ENCODE results near the gene GSKIP.

GSKIP gene

DNA sequence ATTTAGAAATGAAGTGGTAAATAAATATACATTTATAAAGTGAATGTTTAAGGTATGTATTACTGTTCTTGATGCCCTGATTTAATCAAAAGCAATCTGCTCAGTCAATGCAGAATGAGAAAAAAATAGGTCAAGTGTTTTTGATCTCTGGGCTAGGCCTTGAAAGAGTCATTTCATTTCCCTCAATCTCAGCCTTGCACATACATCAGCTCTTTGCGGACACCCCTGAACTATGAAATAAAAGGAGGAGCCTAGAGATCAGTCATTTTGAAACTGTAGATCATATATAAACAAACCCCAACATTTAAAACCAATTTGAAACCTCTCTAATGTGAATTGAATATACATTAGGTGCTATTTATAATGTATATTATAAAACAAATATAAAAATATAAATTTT lies 42.7 kb upstream of the GSKIP start:
- Histone ChIP-seq H3K27ac (ENCODE audit: extremely low read depth, low read depth, low read length) (no peak overlapping the region), H3K36me3 (ENCODE audit: control insufficient read depth in 2 of 2, insufficient read depth in 1 of 2, low read length in 2 of 2) (peaks cover 33 to 77% of the 10 kb centered on the region in 2 experiments), H3K4me1 (ENCODE audit: control insufficient read depth, insufficient read depth, low read length) (no peaks in the 10 kb centered on the region), H3K4me3 (ENCODE audit: low read depth, low read length) (no peak overlapping the region), H3K9me3 (ENCODE audit: control insufficient read depth, insufficient read depth, low read depth, low read length) (no peaks in the 10 kb centered on the region)
- ChIA-PET POLR2A (no interaction called here), CTCF (no interaction called here)
- no peak for TF ChIP-seq ZNF214 (tag by site-specific recombination; IDR thresholded peaks at IDR 0.05; ENCODE audit: borderline replicate concordance)
- TF ChIP-seq ZNF530 (tag by site-specific recombination; IDR thresholded peaks at IDR 0.05; ENCODE audit: low read depth), result no peak
- no peak for TF ChIP-seq ZBTB1 (tag by site-specific recombination; IDR thresholded peaks at IDR 0.05)
- TF ChIP-seq, protein P1, sequence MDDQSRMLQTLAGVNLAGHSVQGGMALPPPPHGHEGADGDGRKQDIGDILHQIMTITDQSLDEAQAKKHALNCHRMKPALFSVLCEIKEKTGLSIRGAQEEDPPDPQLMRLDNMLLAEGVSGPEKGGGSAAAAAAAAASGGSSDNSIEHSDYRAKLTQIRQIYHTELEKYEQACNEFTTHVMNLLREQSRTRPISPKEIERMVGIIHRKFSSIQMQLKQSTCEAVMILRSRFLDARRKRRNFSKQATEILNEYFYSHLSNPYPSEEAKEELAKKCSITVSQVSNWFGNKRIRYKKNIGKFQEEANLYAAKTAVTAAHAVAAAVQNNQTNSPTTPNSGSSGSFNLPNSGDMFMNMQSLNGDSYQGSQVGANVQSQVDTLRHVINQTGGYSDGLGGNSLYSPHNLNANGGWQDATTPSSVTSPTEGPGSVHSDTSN (CRISPR knock-in tag; IDR thresholded peaks at IDR 0.05), result no peak
- TF ChIP-seq ZNF211 (tag by site-specific recombination; IDR thresholded peaks at IDR 0.05; ENCODE audit: low read depth), result no peak
- no peak for TF ChIP-seq ZNF155 (tag by site-specific recombination; IDR thresholded peaks at IDR 0.05)
- no peak for TF ChIP-seq ZNF324 (tag by site-specific recombination; IDR thresholded peaks at IDR 0.05)

DNA sequence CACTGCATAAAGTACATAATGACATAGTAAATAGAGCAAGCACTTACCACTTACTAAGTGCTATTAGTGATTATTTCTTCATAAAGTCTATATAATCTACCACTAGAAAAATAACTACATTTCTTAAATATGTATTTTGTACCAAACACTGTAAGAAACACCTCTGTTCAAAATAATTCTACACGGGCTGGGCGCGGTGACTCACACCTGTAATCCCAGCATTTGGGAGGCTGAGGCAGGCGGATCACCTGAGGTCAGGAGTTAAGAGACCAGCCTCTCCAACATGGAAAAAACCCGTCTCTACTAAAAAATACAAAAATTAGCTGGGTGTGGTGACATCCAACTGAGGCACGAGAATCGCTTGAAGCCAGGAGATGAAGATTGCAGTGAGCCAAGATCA lies 39.1 kb upstream of the GSKIP start:
- POLR2A ChIA-PET, result no interaction called here
- TF ChIP-seq ZNF302 (tag by site-specific recombination; IDR thresholded peaks at IDR 0.05; ENCODE audit: low read depth) (no peak), ZNF843 (tag by site-specific recombination; IDR thresholded peaks at IDR 0.05) (no peak)
- TF ChIP-seq, protein P2, sequence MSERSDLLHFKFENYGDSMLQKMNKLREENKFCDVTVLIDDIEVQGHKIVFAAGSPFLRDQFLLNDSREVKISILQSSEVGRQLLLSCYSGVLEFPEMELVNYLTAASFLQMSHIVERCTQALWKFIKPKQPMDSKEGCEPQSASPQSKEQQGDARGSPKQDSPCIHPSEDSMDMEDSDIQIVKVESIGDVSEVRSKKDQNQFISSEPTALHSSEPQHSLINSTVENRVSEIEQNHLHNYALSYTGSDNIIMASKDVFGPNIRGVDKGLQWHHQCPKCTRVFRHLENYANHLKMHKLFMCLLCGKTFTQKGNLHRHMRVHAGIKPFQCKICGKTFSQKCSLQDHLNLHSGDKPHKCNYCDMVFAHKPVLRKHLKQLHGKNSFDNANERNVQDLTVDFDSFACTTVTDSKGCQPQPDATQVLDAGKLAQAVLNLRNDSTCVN (tag by site-specific recombination; optimal IDR thresholded peaks at IDR 0.05), result no peak
- TF ChIP-seq, protein P3, sequence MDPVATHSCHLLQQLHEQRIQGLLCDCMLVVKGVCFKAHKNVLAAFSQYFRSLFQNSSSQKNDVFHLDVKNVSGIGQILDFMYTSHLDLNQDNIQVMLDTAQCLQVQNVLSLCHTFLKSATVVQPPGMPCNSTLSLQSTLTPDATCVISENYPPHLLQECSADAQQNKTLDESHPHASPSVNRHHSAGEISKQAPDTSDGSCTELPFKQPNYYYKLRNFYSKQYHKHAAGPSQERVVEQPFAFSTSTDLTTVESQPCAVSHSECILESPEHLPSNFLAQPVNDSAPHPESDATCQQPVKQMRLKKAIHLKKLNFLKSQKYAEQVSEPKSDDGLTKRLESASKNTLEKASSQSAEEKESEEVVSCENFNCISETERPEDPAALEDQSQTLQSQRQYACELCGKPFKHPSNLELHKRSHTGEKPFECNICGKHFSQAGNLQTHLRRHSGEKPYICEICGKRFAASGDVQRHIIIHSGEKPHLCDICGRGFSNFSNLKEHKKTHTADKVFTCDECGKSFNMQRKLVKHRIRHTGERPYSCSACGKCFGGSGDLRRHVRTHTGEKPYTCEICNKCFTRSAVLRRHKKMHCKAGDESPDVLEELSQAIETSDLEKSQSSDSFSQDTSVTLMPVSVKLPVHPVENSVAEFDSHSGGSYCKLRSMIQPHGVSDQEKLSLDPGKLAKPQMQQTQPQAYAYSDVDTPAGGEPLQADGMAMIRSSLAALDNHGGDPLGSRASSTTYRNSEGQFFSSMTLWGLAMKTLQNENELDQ (tag by site-specific recombination; IDR thresholded peaks at IDR 0.05; ENCODE audit: low read depth), result no peak
- Histone ChIP-seq H3K36me3 (ENCODE audit: control insufficient read depth in 2 of 2, insufficient read depth in 1 of 2, low read length in 2 of 2) (peaks cover 34 to 52% of the 10 kb centered on the region in 2 experiments), H3K27ac (ENCODE audit: extremely low read depth, low read depth, low read length) (no peak overlapping the region), H3K4me3 (ENCODE audit: low read depth, low read length) (no peak overlapping the region), H3K9me3 (ENCODE audit: control insufficient read depth, insufficient read depth, low read depth, low read length) (no peaks in the 10 kb centered on the region), H3K4me1 (ENCODE audit: control insufficient read depth, insufficient read depth, low read length) (no peaks in the 10 kb centered on the region)
- CTCF ChIA-PET, result no interaction called here

DNA sequence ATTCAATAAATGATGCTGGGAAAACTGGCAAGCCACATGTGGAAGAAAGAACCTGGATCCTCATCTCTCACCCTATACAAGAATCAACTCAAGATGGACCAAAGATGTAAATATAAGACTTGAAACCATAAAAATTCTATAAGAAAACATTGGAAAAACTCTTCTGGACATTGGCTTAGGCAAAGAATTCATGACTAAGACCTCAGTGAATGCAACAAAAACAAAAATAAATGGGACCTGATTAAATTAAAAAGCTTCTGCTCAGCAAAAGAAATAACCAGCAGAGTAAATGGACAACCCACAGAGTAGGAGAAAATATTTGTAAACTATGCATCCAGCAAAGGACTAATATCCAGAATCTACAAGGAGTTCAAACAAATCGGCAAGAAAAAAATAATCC lies 24.8 kb upstream of the GSKIP start:
- H3K4me3 ChIP-seq (ENCODE audit: low read depth, low read length), result no peak overlapping the region
- POLR2A ChIA-PET, result no interaction called here
- H3K4me1 ChIP-seq (ENCODE audit: control insufficient read depth, insufficient read depth, low read length), result no peaks in the 10 kb centered on the region
- TF ChIP-seq ZNF292 (tag by site-specific recombination; IDR thresholded peaks at IDR 0.05; ENCODE audit: borderline replicate concordance, low read depth) (no peak), ZNF169 (tag by site-specific recombination; IDR thresholded peaks at IDR 0.05) (no peak), ZNF560 (tag by site-specific recombination; IDR thresholded peaks at IDR 0.05; ENCODE audit: borderline replicate concordance) (no peak), YY2 (tag by site-specific recombination; IDR thresholded peaks at IDR 0.05) (no peak), ZFP41 (tag by site-specific recombination; IDR thresholded peaks at IDR 0.05; ENCODE audit: borderline replicate concordance) (no peak), ZNF174 (tag by site-specific recombination; IDR thresholded peaks at IDR 0.05) (no peak), ZNF184 (tag by site-specific recombination; IDR thresholded peaks at IDR 0.05) (no peak), IKZF3 (tag by site-specific recombination; IDR thresholded peaks at IDR 0.05) (no peak), ZNF324 (tag by site-specific recombination; IDR thresholded peaks at IDR 0.05) (no peak), ZNF626 (tag by site-specific recombination; IDR thresholded peaks at IDR 0.05) (no peak), YY1 (tag by site-specific recombination; IDR thresholded peaks at IDR 0.05) (no peak), ZSCAN23 (tag by site-specific recombination; IDR thresholded peaks at IDR 0.05) (no peak)
- TF ChIP-seq, protein P4, sequence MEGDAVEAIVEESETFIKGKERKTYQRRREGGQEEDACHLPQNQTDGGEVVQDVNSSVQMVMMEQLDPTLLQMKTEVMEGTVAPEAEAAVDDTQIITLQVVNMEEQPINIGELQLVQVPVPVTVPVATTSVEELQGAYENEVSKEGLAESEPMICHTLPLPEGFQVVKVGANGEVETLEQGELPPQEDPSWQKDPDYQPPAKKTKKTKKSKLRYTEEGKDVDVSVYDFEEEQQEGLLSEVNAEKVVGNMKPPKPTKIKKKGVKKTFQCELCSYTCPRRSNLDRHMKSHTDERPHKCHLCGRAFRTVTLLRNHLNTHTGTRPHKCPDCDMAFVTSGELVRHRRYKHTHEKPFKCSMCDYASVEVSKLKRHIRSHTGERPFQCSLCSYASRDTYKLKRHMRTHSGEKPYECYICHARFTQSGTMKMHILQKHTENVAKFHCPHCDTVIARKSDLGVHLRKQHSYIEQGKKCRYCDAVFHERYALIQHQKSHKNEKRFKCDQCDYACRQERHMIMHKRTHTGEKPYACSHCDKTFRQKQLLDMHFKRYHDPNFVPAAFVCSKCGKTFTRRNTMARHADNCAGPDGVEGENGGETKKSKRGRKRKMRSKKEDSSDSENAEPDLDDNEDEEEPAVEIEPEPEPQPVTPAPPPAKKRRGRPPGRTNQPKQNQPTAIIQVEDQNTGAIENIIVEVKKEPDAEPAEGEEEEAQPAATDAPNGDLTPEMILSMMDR (tag by site-specific recombination; IDR thresholded peaks at IDR 0.05), result no peak
- TF ChIP-seq, protein P5, sequence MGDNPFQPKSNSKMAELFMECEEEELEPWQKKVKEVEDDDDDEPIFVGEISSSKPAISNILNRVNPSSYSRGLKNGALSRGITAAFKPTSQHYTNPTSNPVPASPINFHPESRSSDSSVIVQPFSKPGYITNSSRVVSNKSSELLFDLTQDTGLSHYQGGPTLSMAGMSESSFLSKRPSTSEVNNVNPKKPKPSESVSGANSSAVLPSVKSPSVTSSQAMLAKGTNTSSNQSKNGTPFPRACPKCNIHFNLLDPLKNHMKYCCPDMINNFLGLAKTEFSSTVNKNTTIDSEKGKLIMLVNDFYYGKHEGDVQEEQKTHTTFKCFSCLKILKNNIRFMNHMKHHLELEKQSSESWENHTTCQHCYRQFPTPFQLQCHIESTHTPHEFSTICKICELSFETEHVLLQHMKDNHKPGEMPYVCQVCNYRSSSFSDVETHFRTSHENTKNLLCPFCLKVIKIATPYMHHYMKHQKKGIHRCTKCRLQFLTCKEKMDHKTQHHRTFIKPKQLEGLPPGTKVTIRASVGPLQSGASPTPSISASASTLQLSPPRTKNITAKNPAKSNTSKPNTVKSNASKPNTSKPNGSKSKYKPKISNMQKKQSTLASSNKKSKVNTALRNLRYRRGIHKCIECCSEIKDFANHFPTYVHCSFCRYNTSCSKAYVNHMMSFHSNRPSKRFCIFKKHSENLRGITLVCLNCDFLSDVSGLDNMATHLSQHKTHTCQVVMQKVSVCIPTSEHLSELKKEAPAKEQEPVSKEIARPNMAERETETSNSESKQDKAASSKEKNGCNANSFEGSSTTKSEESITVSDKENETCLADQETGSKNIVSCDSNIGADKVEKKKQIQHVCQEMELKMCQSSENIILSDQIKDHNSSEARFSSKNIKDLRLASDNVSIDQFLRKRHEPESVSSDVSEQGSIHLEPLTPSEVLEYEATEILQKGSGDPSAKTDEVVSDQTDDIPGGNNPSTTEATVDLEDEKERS (tag by site-specific recombination; IDR thresholded peaks at IDR 0.05), result no peak
- peaks cover 22 to 43% of the 10 kb centered on the region in 2 experiments for H3K36me3 ChIP-seq (ENCODE audit: control insufficient read depth in 2 of 2, insufficient read depth in 1 of 2, low read length in 2 of 2)
- CTCF ChIA-PET, result no interaction called here
- no peak overlapping the region for H3K27ac ChIP-seq (ENCODE audit: extremely low read depth, low read depth, low read length)
- H3K9me3 ChIP-seq (ENCODE audit: control insufficient read depth, insufficient read depth, low read depth, low read length), result no peaks in the 10 kb centered on the region
